Duodenal mucosa (tissue), 2 donors: ENCODE data around the gene KPRP.

Source experiments
- H3K27ac ChIP-seq: one replicate; pipeline ENCODE4 v1.7.0; 2013; ENCODE audit warnings: low read depth, low read length
- H3K27me3 ChIP-seq, 2 donors: one replicate each; pipeline ENCODE4 v1.7.0; 2013; ENCODE audit warnings: low read length in 2 of 2, control low read depth in 1 of 2; ENCODE audit not compliant: insufficient read depth in 2 of 2, control insufficient read depth in 1 of 2
- H3K36me3 ChIP-seq, 2 donors: one replicate each; pipeline ENCODE4 v1.7.0; 2013; ENCODE audit warnings: low read length in 2 of 2, control low read depth in 1 of 2; ENCODE audit not compliant: insufficient read depth in 2 of 2, control insufficient read depth in 1 of 2
- H3K4me1 ChIP-seq, 2 donors: one replicate each; pipeline ENCODE4 v1.7.0; 2013; ENCODE audit warnings: low read length in 2 of 2, control low read depth in 1 of 2; ENCODE audit not compliant: insufficient read depth in 2 of 2, control insufficient read depth in 1 of 2
- H3K4me3 ChIP-seq, 2 donors: one replicate each; pipeline ENCODE4 v1.7.0; 2013; ENCODE audit warnings: low read length in 2 of 2, low read depth in 1 of 2
- H3K9ac ChIP-seq, 2 donors: one replicate each; pipeline ENCODE4 v1.7.0; 2013; ENCODE audit warnings: low read length in 2 of 2, low read depth in 1 of 2
- H3K9me3 ChIP-seq, 2 donors: one replicate each; pipeline ENCODE4 v1.7.0; 2013; ENCODE audit warnings: low read length in 2 of 2, control low read depth in 1 of 2; ENCODE audit not compliant: control insufficient read depth in 1 of 2

Gene KPRP

DNA sequence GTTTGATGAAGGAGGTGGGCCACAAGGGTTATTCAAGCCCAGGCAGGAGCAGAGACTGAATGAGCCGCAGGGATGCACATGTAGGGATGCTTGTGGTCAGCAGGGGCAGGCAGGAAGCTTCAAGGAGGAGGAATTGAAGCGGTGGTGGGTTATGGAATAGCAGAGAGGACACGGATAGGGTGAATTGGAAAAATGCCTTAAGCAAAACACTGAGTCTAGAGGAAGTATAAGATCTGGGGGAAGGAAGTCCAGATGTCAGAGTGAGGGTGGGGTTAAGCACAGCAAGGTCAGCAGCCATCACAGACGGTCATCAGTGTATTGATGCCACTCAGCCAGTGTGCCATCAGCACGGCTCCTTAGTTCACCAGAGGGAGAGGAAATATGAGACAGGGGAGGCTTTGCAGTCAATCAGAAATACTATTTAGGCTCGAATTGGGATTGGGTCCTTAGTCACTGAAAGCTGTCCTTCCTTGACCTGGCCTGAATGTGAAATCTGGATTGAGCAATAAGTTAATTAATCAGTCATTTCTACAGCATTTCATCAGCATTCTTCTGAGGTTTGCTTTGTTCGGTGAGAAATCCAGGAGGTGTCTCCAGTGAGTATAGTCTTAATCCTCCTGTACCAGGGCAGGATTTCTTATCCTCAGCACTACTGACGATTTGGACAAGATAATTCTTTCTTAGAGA is 11.2 kb downstream of the KPRP start:
- H3K4me3 ChIP-seq = no peak overlapping the region
- no peak overlapping the region for H3K27ac ChIP-seq
- H3K9ac ChIP-seq = no peak overlapping the region
- H3K36me3 ChIP-seq = no peaks in the 10 kb centered on the region
- H3K4me1 ChIP-seq = no peaks in the 10 kb centered on the region
- H3K9me3 ChIP-seq = no peaks in the 10 kb centered on the region
- no peaks in the 10 kb centered on the region for H3K27me3 ChIP-seq

DNA sequence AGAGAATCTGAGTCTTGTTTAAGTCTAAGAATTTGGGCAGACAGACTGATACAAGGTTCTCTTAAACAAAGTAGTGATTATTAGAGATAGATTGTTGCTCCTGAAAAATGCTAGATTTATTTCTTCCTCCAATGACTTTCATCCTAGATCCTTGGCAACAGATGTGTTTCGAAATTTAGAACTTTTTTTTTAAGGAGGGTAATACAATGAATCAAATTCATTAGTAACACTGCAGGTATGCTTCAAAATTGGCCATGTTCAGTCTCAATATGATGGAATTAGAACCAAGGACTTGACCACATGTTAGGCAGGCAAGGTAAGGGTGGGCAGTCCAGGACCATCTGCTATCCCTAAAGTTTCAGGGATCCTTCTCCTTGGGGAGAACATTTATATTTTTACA is 12.6 kb downstream of the KPRP start:
- no peaks in the 10 kb centered on the region for H3K36me3 ChIP-seq
- no peak overlapping the region for H3K4me3 ChIP-seq
- no peak overlapping the region for H3K9ac ChIP-seq
- no peaks in the 10 kb centered on the region for H3K9me3 ChIP-seq
- H3K27ac ChIP-seq = no peak overlapping the region
- H3K4me1 ChIP-seq = no peaks in the 10 kb centered on the region
- no peaks in the 10 kb centered on the region for H3K27me3 ChIP-seq

DNA sequence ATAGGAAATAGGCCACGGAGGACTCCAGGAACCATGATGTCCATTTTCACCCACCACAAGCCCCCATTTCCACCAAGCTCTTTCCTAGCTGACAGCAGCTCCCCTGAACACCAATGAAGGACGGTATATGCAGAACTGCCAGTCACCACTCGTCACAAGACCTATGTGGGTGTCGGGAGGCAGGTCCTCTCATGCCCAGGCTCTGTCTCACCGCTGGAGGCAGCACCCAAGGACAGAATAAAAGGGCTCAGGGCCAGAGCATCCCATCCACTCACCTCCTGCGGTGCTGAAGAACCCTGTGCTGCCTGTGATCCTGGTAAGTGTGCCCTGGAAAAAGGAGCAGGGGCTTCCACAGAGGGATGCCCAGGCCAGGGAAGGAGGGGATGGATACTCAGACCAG is 17.1 kb downstream of the KPRP start, which contains the start of gene LCE1F:
Gene LCE1F, plus strand, starts transcription at position 266 of the 400 bp plus-strand sequence. CDS start 1,232 bp downstream, outside the sequence.
- H3K27ac ChIP-seq = no peak within 1 kb of the TSS
- H3K27me3 ChIP-seq = no peaks in the 10 kb centered on the region
- no peaks in the 10 kb centered on the region for H3K36me3 ChIP-seq
- H3K4me3 ChIP-seq = no peak within 1 kb of the TSS
- no peaks in the 10 kb centered on the region for H3K4me1 ChIP-seq
- no peaks in the 10 kb centered on the region for H3K9me3 ChIP-seq
- H3K9ac ChIP-seq = no peak within 1 kb of the TSS

DNA sequence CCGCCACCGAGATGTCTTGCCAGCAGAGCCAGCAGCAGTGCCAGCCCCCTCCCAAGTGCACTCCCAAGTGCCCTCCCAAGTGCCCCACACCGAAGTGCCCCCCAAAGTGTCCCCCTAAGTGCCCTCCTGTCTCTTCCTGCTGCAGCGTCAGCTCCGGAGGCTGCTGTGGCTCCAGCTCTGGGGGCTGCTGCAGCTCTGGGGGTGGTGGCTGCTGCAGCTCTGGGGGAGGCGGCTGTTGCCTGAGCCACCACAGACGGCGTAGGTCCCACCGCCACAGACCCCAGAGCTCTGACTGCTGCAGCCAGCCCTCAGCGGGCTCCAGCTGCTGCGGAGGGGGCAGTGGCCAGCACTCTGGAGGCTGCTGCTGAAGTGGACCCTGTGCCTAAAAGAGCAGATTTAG is 18.5 kb downstream of the KPRP start:
- no peak overlapping the region for H3K4me3 ChIP-seq
- no peak overlapping the region for H3K9ac ChIP-seq
- no peaks in the 10 kb centered on the region for H3K4me1 ChIP-seq
- no peaks in the 10 kb centered on the region for H3K9me3 ChIP-seq
- no peaks in the 10 kb centered on the region for H3K36me3 ChIP-seq
- H3K27me3 ChIP-seq = no peaks in the 10 kb centered on the region
- H3K27ac ChIP-seq = no peak overlapping the region

DNA sequence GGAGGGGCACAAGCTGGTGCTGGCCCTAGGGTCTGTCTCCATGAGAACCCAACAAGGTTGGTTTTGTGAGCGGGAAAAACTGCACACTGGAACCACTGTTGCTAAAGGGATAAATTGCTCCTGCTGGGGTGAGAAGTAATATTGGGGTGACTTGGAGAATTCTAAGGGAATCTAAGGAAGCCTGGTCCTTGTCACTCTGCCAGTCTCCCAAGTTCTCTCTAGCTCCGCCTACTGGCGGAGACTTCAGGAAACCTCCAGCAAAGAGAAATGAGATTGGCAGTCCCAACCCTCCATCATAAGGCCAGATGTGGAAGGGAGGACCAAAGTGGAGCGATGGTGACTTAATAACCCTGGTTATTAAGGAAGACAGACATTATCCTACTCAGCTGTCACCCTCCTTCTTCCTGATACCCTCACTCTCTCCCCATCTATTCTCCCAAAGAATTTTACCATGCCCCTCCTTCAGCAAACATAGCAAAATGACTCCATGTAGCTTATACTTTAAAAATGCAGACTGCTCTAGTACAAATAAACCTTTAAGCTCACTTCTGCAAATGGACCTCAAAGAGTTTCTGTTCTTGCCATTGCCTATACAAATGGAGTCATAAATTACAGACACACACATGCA is 19.8 kb downstream of the KPRP start:
- Histone ChIP-seq H3K9ac (no peak overlapping the region), H3K4me1 (no peaks in the 10 kb centered on the region), H3K9me3 (no peaks in the 10 kb centered on the region), H3K4me3 (no peak overlapping the region), H3K27ac (no peak overlapping the region), H3K36me3 (no peaks in the 10 kb centered on the region), H3K27me3 (no peaks in the 10 kb centered on the region)

DNA sequence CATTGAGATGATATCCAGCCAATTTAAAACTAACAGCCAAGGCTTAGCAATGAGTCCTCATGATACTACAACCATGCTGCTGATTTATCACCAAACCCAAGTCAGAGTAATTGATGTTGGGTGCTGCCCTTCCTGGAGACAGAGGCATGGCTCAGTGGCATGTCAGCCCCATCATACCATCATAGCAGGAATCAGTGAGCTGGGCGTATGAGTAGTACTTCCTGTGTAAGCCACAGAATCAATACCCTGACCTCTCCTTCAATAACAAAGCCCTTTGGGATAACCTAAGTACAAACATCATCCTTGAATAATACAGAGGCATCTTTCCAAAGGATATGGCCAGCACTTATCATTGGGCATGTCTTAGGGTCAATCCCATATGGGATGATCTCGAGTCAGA is 25.3 kb downstream of the KPRP start:
- Histone ChIP-seq H3K27me3 (no peaks in the 10 kb centered on the region), H3K9ac (no peak overlapping the region), H3K27ac (no peak overlapping the region), H3K4me1 (no peaks in the 10 kb centered on the region), H3K4me3 (no peak overlapping the region), H3K36me3 (no peaks in the 10 kb centered on the region), H3K9me3 (no peaks in the 10 kb centered on the region)

DNA sequence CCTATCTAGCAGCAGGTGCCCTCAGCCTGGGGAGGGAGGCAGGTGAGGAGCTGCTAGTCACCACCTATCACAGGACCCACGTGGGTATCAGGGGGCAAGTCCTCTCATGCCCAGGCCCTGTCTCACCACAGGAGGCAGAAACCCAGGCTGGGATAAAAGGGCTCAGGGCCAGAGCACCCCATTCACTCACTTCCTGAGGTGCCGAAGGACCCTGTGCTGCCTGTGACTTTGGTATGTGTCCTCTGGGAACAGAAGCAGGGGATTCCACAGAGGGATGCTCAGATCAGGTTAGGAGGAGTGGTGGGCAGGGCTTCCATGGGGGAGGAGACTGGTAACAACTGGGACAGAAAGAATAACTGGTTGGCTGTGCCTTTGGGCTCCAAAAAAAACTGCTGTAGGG is 28.3 kb downstream of the KPRP start, which contains the start of gene LCE1E:
Gene LCE1E, plus strand, starts transcription at position 181 of the 400 bp plus-strand sequence. CDS start 1,043 bp downstream, outside the sequence.
- Histone ChIP-seq H3K27ac (no peak within 1 kb of the TSS), H3K36me3 (no peaks in the 10 kb centered on the region), H3K9ac (no peak within 1 kb of the TSS), H3K4me1 (no peaks in the 10 kb centered on the region), H3K27me3 (no peaks in the 10 kb centered on the region), H3K9me3 (no peaks in the 10 kb centered on the region), H3K4me3 (no peak within 1 kb of the TSS)

DNA sequence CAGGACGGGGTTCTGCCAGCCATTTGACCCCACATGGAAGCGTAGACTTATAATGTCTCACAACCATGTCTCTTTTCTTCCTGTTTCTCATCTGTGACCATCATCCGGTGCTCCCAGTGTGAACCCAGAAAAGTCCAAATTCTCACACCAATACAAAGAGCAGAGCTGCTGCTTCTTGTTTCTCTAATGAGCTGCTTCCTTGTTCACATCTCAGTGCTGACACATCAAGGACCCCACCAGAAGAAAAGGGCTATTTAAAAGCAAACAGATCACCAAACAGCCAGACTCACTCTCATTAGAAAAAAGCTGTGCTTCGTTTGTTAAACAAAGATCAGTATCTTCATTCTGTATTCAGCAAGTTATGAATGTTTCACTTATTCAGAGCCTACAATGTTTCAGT is 37.9 kb downstream of the KPRP start:
- Histone ChIP-seq H3K9ac (no peak overlapping the region), H3K27me3 (no peaks in the 10 kb centered on the region), H3K4me1 (no peaks in the 10 kb centered on the region), H3K9me3 (no peaks in the 10 kb centered on the region), H3K27ac (no peak overlapping the region), H3K4me3 (no peak overlapping the region), H3K36me3 (no peaks in the 10 kb centered on the region)

DNA sequence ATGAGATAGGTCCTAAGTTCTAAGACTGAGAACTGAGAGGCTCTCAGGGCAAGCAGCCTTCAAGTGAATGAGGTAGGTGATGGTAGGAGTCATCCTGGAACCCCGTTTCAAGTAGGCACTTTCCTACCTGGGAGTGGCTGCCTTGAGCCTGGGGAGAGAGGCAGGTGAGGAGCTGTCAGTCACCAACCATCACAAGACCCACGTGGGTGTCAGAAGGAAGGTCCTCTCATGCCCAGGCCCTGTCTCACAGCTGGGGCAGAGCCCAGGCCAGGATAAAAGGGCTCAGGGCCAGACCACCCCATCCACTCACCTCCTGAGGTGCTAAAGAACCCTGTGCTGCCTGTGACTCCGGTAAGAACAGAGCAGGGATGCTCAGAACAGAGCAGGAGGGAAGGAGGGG is 38.6 kb downstream of the KPRP start, which contains the start of gene LCE1D:
Gene LCE1D, plus strand, starts transcription at position 301 of the 400 bp plus-strand sequence. CDS start 1,074 bp downstream, outside the sequence.
- Histone ChIP-seq H3K27me3 (no peaks in the 10 kb centered on the region), H3K36me3 (no peaks in the 10 kb centered on the region), H3K27ac (no peak within 1 kb of the TSS)

DNA sequence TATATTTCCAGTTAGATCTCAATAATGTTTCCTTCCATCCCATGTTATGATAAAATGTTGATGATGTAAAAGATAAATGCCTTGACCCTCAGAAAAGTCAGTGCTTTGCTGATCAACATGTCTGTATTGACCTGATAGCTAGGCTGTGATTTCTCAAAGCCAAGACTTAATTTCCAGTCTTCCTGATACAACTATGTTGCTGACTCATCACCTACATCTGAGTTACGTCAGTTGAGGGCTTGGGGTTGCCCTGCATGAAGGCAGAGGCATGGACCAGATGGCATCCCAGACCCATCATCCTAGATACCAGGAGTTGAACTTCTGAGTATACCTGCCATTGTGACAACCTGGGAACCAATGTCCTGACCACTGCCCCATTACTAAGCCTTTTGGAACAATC is 43.5 kb downstream of the KPRP start:
- H3K36me3 ChIP-seq = no peaks in the 10 kb centered on the region
- no peaks in the 10 kb centered on the region for H3K9me3 ChIP-seq
- no peak overlapping the region for H3K9ac ChIP-seq
- H3K4me3 ChIP-seq = no peak overlapping the region
- H3K27me3 ChIP-seq = no peaks in the 10 kb centered on the region
- no peak overlapping the region for H3K27ac ChIP-seq
- no peaks in the 10 kb centered on the region for H3K4me1 ChIP-seq

More for the DNA sequence above, 38.6 kb downstream of the KPRP start, which contains the start of gene LCE1D:
- Histone ChIP-seq H3K9ac (no peak within 1 kb of the TSS), H3K4me3 (no peak within 1 kb of the TSS), H3K9me3 (no peaks in the 10 kb centered on the region), H3K4me1 (no peaks in the 10 kb centered on the region)
